Measurements from ENCODE around the gene NCOA1.
A peak's percentile ranks its signal among the peaks of the same experiment; 100 is the strongest.

The NCOA1 gene

DNA sequence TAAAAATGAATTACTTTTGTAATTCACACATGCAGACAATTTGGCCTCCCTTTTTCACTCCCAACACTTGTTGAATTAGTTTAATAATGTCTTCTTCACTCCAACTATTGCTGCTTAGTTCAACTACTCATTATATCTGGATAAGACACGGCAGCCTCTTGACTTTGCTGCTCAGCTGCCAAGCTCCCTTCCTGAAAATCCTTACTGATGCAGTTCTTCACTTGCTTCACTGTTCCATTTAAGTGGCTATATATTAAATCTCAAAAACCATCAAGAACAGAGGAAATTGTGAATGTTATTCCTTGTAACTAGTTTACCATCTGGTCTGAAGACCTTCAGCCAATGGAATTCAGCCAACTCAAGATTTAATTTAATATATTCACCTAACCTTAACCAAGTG lies 127.1 kb downstream of the NCOA1 start:
- ATAC-seq = no peak
- no peak for TF ChIP-seq ZNF8 (CRISPR knock-in tag; IDR thresholded peaks at IDR 0.05)
- TF ChIP-seq ZFP30 (CRISPR knock-in tag; IDR thresholded peaks at IDR 0.05) = no peak
- TF ChIP-seq ZNF70 (CRISPR knock-in tag; IDR thresholded peaks at IDR 0.05) = no peak
- TF ChIP-seq, protein P1, sequence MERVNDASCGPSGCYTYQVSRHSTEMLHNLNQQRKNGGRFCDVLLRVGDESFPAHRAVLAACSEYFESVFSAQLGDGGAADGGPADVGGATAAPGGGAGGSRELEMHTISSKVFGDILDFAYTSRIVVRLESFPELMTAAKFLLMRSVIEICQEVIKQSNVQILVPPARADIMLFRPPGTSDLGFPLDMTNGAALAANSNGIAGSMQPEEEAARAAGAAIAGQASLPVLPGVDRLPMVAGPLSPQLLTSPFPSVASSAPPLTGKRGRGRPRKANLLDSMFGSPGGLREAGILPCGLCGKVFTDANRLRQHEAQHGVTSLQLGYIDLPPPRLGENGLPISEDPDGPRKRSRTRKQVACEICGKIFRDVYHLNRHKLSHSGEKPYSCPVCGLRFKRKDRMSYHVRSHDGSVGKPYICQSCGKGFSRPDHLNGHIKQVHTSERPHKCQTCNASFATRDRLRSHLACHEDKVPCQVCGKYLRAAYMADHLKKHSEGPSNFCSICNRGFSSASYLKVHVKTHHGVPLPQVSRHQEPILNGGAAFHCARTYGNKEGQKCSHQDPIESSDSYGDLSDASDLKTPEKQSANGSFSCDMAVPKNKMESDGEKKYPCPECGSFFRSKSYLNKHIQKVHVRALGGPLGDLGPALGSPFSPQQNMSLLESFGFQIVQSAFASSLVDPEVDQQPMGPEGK (CRISPR knock-in tag; IDR thresholded peaks at IDR 0.05; ENCODE audit: borderline replicate concordance) = no peak
- TF ChIP-seq ZC3H10 (CRISPR knock-in tag; IDR thresholded peaks at IDR 0.05) = no peak
- TF ChIP-seq RARB (CRISPR knock-in tag; IDR thresholded peaks at IDR 0.05) = no peak
- TF ChIP-seq ZFP3 (CRISPR knock-in tag; IDR thresholded peaks at IDR 0.05) = no peak
- TF ChIP-seq OSR1 (CRISPR knock-in tag; IDR thresholded peaks at IDR 0.05) = no peak
- no peak for TF ChIP-seq TCF4 (CRISPR knock-in tag; IDR thresholded peaks at IDR 0.05; ENCODE audit: borderline replicate concordance)
- TF ChIP-seq SNAI2 (CRISPR knock-in tag; IDR thresholded peaks at IDR 0.05) = no peak
- TF ChIP-seq PPARA (CRISPR knock-in tag; IDR thresholded peaks at IDR 0.05; ENCODE audit: borderline replicate concordance) = no peak
- no peak for TF ChIP-seq ZNF565 (CRISPR knock-in tag; conservative IDR thresholded peaks at IDR 0.05; ENCODE audit: low read depth)
- TF ChIP-seq GLIS3 (CRISPR knock-in tag; IDR thresholded peaks at IDR 0.05) = no peak
- TF ChIP-seq ARNTL (CRISPR knock-in tag; IDR thresholded peaks at IDR 0.05; ENCODE audit: borderline replicate concordance, low read depth) = no peak
- TF ChIP-seq, protein P2, sequence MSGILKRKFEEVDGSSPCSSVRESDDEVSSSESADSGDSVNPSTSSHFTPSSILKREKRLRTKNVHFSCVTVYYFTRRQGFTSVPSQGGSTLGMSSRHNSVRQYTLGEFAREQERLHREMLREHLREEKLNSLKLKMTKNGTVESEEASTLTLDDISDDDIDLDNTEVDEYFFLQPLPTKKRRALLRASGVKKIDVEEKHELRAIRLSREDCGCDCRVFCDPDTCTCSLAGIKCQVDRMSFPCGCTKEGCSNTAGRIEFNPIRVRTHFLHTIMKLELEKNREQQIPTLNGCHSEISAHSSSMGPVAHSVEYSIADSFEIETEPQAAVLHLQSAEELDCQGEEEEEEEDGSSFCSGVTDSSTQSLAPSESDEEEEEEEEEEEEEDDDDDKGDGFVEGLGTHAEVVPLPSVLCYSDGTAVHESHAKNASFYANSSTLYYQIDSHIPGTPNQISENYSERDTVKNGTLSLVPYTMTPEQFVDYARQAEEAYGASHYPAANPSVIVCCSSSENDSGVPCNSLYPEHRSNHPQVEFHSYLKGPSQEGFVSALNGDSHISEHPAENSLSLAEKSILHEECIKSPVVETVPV (CRISPR knock-in tag; IDR thresholded peaks at IDR 0.05) = no peak

DNA sequence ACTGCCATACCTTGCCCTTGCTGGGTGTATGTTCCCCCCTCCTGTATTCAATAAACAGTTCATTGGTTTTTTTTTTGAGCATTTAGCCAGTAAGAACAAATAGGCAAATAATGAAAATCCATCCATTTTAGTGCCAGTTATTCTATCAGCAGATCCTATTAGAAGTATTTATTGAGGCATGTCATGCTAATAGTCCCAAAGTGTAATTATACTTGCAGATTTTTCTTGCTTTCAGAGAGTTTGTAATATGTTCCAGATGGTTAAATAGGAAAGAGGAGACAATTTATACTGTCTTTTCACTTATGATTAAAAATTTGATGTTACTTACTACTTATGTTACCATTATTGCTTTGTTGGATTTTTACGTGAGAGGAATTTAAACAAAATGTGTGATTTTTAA lies 127.6 kb downstream of the NCOA1 start:
- 0 out of 2 replicates have a peak, but pooled peaks have one; percentile 7 for TF ChIP-seq TCF4 (CRISPR knock-in tag; IDR thresholded peaks at IDR 0.05; ENCODE audit: borderline replicate concordance)
- no peak for TF ChIP-seq ARNTL (CRISPR knock-in tag; IDR thresholded peaks at IDR 0.05; ENCODE audit: borderline replicate concordance, low read depth)
- ATAC-seq = peak; percentile 34; the same call in 2 of the 3 replicates

DNA sequence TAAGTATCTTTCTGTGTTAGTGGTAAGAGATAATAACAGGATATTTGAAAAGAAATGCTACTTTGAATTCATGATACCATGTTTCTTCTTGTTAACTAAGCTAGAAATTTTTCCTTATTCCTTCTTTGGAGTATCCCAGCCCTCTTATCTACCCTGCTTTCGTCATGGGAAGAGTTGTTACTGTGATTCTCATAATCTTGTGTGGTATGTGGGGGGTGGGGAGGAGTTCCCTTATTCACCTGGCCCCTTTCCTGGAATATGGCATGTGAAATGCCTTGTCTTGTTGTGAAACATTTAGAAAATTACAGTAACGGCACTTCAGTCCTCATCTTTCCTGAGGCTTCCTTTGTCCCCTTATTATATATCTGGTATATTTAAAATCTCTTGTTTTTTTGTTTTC lies 129.9 kb downstream of the NCOA1 start:
- ATAC-seq = no peak
- TF ChIP-seq TOX (CRISPR knock-in tag; IDR thresholded peaks at IDR 0.05; ENCODE audit: borderline replicate concordance) (no peak), TCF4 (CRISPR knock-in tag; IDR thresholded peaks at IDR 0.05; ENCODE audit: borderline replicate concordance) (no peak), ZFP3 (CRISPR knock-in tag; IDR thresholded peaks at IDR 0.05) (no peak), ARNTL (CRISPR knock-in tag; IDR thresholded peaks at IDR 0.05; ENCODE audit: borderline replicate concordance, low read depth) (no peak), ISL1 (CRISPR knock-in tag; IDR thresholded peaks at IDR 0.05) (no peak), ZNF8 (CRISPR knock-in tag; IDR thresholded peaks at IDR 0.05) (no peak), RARB (CRISPR knock-in tag; IDR thresholded peaks at IDR 0.05) (no peak), OSR1 (CRISPR knock-in tag; IDR thresholded peaks at IDR 0.05) (no peak)
- TF ChIP-seq, protein P3, sequence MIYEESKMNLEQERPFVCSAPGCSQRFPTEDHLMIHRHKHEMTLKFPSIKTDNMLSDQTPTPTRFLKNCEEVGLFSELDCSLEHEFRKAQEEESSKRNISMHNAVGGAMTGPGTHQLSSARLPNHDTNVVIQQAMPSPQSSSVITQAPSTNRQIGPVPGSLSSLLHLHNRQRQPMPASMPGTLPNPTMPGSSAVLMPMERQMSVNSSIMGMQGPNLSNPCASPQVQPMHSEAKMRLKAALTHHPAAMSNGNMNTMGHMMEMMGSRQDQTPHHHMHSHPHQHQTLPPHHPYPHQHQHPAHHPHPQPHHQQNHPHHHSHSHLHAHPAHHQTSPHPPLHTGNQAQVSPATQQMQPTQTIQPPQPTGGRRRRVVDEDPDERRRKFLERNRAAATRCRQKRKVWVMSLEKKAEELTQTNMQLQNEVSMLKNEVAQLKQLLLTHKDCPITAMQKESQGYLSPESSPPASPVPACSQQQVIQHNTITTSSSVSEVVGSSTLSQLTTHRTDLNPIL (CRISPR knock-in tag; IDR thresholded peaks at IDR 0.05; ENCODE audit: low read depth) = no peak

DNA sequence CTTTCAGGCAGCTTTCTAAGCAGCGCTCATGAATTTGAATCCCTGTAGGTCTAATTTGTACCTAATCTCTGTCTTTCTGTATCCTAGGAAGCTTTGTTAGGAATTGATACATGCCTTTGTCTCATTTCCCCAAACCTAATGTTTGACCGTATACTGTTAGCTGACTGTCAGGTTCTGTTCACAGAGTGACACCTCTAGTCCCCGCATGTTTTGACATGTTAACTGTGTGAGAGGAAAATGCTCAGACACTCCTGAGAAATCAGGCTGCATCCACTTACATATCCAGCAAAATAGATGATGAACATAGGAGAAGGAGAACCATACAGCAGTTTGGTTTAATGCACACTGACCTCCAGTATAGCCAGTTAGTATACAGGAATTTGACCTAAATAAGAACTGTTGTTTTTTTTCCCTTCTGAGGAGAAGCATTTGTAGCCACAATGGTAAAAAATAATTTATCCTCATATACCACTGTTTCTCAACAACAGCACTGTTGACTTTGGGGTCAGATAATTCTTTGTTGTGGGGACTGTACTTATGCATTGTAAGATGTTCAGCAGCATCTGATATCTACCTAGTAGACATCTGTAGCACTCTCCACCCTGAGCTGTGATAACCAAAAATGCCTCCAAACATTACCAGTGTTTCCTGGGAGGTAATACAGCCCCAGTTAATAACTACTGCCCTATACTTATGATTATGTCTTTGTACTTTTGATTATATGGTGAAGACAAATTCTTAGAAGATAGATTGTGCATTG lies 130.9 kb downstream of the NCOA1 start:
- no peak for ATAC-seq

More for the DNA sequence above, 130.9 kb downstream of the NCOA1 start:
- TF ChIP-seq BACH2 (CRISPR knock-in tag; IDR thresholded peaks at IDR 0.05; ENCODE audit: borderline replicate concordance) = no peak
- TF ChIP-seq, protein P4, sequence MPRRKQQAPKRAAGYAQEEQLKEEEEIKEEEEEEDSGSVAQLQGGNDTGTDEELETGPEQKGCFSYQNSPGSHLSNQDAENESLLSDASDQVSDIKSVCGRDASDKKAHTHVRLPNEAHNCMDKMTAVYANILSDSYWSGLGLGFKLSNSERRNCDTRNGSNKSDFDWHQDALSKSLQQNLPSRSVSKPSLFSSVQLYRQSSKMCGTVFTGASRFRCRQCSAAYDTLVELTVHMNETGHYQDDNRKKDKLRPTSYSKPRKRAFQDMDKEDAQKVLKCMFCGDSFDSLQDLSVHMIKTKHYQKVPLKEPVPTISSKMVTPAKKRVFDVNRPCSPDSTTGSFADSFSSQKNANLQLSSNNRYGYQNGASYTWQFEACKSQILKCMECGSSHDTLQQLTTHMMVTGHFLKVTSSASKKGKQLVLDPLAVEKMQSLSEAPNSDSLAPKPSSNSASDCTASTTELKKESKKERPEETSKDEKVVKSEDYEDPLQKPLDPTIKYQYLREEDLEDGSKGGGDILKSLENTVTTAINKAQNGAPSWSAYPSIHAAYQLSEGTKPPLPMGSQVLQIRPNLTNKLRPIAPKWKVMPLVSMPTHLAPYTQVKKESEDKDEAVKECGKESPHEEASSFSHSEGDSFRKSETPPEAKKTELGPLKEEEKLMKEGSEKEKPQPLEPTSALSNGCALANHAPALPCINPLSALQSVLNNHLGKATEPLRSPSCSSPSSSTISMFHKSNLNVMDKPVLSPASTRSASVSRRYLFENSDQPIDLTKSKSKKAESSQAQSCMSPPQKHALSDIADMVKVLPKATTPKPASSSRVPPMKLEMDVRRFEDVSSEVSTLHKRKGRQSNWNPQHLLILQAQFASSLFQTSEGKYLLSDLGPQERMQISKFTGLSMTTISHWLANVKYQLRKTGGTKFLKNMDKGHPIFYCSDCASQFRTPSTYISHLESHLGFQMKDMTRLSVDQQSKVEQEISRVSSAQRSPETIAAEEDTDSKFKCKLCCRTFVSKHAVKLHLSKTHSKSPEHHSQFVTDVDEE (CRISPR knock-in tag; IDR thresholded peaks at IDR 0.05) = no peak
- TF ChIP-seq ISL1 (CRISPR knock-in tag; IDR thresholded peaks at IDR 0.05) = no peak
- TF ChIP-seq ZFP30 (CRISPR knock-in tag; IDR thresholded peaks at IDR 0.05) = no peak
- TF ChIP-seq RARB (CRISPR knock-in tag; IDR thresholded peaks at IDR 0.05) = no peak
- no peak for TF ChIP-seq ZNF70 (CRISPR knock-in tag; IDR thresholded peaks at IDR 0.05)
- TF ChIP-seq PPARA (CRISPR knock-in tag; IDR thresholded peaks at IDR 0.05; ENCODE audit: borderline replicate concordance) = no peak
- no peak for TF ChIP-seq ARNTL (CRISPR knock-in tag; IDR thresholded peaks at IDR 0.05; ENCODE audit: borderline replicate concordance, low read depth)
- TF ChIP-seq, protein P5, sequence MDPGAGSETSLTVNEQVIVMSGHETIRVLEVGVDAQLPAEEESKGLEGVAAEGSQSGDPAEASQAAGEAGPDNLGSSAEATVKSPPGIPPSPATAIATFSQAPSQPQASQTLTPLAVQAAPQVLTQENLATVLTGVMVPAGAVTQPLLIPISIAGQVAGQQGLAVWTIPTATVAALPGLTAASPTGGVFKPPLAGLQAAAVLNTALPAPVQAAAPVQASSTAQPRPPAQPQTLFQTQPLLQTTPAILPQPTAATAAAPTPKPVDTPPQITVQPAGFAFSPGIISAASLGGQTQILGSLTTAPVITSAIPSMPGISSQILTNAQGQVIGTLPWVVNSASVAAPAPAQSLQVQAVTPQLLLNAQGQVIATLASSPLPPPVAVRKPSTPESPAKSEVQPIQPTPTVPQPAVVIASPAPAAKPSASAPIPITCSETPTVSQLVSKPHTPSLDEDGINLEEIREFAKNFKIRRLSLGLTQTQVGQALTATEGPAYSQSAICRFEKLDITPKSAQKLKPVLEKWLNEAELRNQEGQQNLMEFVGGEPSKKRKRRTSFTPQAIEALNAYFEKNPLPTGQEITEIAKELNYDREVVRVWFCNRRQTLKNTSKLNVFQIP (CRISPR knock-in tag; IDR thresholded peaks at IDR 0.05; ENCODE audit: borderline replicate concordance, low read depth) = no peak
- TF ChIP-seq, protein P3 (CRISPR knock-in tag; IDR thresholded peaks at IDR 0.05; ENCODE audit: low read depth) = no peak
- TF ChIP-seq, protein P1 (CRISPR knock-in tag; IDR thresholded peaks at IDR 0.05; ENCODE audit: borderline replicate concordance) = no peak

Measured in SK-N-SH treated with all-trans-retinoic acid at 6 μM for 48 hours (cell line).